Esophagus muscularis mucosa (tissue), 4 donors: ENCODE results near the gene BRF1.

Experiments used
- EP300 ChIP-seq: sonication (generic); formaldehyde crosslinking; IDR thresholded peaks from one replicate; pipeline ENCODE4 v1.6.1; 2017; ENCODE audit warnings: antibody characterized with exemption
- POLR2A ChIP-seq: fragments of 450-650 bp; IDR thresholded peaks from one replicate; pipeline ENCODE4 v1.6.1; 2017; ENCODE audit warnings: antibody characterized with exemption, moderate library complexity, mild to moderate bottlenecking, low read depth
- POLR2AphosphoS5 ChIP-seq, 2 donors: sonication (generic); formaldehyde crosslinking; IDR thresholded peaks; one replicate each; pipeline ENCODE4 v1.6.1; 2017; ENCODE audit warnings: antibody characterized with exemption in 2 of 2
- TF ChIP-seq, protein P1 (sequence below), 3 experiments: fragments of 200-600 bp in 2 of 3; fragments of 450-650 bp in 1 of 3; sonication (generic) in 2 of 3; IDR thresholded peaks; one replicate each; pipeline ENCODE4 v1.5.1; 2017 to 2019; ENCODE audit warnings: antibody characterized with exemption in 3 of 3, mild to moderate bottlenecking in 2 of 3, moderate library complexity in 1 of 3

DNA sequence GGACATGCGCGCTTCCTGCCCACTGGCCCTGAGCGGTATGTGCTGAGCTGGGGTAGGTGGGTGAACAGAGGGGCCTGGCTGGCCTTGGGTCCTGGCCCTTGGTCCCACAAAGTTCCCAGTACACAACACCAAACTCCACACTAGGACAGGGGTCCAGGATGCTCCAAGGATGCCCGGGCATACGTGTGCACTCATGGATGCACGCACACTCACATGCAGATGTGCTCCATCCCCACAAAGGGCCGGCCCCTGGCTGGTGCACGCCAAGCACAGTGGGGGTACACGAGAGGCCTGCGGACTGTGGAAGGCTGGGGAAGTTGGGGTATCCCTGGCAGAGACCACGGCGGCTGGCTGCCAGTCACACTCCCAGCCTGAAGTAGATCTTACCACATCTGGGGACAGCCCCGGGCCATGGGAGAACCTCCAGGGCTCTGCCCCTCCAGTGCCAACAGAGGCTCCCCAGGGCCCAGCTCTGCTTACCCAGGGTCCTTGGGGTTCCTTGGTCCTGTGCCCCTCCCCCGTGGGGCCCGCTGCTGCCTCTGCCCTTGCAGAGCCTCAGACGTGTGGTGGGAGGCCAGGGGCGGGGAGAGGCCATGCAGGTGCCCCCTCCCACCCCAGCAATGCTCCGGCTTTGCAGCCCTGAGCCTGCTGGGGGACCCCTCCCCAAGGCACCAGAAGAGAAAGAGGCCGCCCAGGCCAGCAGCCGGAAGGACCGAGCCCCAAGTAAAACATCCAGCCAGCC, 95.7 kb downstream of the BRF1 start:
- no peak for TF ChIP-seq POLR2A
- TF ChIP-seq EP300 = no peak
- TF ChIP-seq, protein P1, sequence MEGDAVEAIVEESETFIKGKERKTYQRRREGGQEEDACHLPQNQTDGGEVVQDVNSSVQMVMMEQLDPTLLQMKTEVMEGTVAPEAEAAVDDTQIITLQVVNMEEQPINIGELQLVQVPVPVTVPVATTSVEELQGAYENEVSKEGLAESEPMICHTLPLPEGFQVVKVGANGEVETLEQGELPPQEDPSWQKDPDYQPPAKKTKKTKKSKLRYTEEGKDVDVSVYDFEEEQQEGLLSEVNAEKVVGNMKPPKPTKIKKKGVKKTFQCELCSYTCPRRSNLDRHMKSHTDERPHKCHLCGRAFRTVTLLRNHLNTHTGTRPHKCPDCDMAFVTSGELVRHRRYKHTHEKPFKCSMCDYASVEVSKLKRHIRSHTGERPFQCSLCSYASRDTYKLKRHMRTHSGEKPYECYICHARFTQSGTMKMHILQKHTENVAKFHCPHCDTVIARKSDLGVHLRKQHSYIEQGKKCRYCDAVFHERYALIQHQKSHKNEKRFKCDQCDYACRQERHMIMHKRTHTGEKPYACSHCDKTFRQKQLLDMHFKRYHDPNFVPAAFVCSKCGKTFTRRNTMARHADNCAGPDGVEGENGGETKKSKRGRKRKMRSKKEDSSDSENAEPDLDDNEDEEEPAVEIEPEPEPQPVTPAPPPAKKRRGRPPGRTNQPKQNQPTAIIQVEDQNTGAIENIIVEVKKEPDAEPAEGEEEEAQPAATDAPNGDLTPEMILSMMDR (IDR thresholded peaks at IDR 0.05) = no peak
- no peak for TF ChIP-seq POLR2AphosphoS5 (IDR thresholded peaks at IDR 0.05)
